Body of pancreas (tissue), 4 donors: ENCODE measurements around the gene FAM217B.

Source experiments
- POLR2A ChIP-seq, 3 donors: fragments of 450-650 bp; IDR thresholded peaks; one replicate each; pipeline ENCODE4 v1.6.1; 2016; ENCODE audit warnings: antibody characterized with exemption in 3 of 3, mild to moderate bottlenecking in 2 of 3
- TF ChIP-seq, protein P1 (sequence below), 7 experiments: fragments of 450-650 bp in 4 of 7; fragments of 200-600 bp in 3 of 7; sonication (generic) in 3 of 7; IDR thresholded peaks; one replicate each; pipeline ENCODE4 v1.5.1; 2016 to 2019; ENCODE audit warnings: antibody characterized with exemption in 7 of 7

GRCh38 chr20:59954718-59955117, 14.5 kb downstream of the FAM217B start:
- TF ChIP-seq, protein P1, sequence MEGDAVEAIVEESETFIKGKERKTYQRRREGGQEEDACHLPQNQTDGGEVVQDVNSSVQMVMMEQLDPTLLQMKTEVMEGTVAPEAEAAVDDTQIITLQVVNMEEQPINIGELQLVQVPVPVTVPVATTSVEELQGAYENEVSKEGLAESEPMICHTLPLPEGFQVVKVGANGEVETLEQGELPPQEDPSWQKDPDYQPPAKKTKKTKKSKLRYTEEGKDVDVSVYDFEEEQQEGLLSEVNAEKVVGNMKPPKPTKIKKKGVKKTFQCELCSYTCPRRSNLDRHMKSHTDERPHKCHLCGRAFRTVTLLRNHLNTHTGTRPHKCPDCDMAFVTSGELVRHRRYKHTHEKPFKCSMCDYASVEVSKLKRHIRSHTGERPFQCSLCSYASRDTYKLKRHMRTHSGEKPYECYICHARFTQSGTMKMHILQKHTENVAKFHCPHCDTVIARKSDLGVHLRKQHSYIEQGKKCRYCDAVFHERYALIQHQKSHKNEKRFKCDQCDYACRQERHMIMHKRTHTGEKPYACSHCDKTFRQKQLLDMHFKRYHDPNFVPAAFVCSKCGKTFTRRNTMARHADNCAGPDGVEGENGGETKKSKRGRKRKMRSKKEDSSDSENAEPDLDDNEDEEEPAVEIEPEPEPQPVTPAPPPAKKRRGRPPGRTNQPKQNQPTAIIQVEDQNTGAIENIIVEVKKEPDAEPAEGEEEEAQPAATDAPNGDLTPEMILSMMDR (IDR thresholded peaks at IDR 0.05) = no peak
- no peak for TF ChIP-seq POLR2A (IDR thresholded peaks at IDR 0.05)
